Measurements from ENCODE around the gene OSBPL1A.

DNA sequence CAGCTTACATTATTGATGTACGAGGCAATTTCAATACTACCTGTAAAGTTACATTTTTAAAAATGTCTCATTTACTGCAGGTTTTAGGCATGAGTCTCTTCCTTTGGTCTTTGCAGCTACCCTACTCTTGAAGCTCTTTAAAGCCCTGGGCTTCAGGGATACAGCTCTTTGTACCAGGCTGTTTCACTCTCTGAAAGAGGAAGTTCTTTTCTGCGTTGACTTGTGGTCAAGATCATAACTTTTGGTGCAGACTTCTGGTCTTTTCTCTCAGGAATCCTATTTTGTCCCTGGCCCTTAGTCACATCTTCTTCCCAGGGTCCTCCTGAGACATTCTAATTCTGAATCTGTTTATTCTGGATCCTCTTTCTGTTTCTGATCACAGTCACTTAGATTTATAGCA, 46.2 kb upstream of the OSBPL1A start:
- TF ChIP-seq, protein P1, sequence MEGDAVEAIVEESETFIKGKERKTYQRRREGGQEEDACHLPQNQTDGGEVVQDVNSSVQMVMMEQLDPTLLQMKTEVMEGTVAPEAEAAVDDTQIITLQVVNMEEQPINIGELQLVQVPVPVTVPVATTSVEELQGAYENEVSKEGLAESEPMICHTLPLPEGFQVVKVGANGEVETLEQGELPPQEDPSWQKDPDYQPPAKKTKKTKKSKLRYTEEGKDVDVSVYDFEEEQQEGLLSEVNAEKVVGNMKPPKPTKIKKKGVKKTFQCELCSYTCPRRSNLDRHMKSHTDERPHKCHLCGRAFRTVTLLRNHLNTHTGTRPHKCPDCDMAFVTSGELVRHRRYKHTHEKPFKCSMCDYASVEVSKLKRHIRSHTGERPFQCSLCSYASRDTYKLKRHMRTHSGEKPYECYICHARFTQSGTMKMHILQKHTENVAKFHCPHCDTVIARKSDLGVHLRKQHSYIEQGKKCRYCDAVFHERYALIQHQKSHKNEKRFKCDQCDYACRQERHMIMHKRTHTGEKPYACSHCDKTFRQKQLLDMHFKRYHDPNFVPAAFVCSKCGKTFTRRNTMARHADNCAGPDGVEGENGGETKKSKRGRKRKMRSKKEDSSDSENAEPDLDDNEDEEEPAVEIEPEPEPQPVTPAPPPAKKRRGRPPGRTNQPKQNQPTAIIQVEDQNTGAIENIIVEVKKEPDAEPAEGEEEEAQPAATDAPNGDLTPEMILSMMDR (IDR thresholded peaks at IDR 0.05; ENCODE audit: insufficient read depth, low read length, poor library complexity, severe bottlenecking): no peak
- TF ChIP-seq EZH2phosphoT487 (conservative IDR thresholded peaks at IDR 0.05; ENCODE audit: low read length): no peak

Data from SU-DHL-6 (cell line).